KMS-11 (cell line): ENCODE measurements around the gene CD46.
A peak's percentile ranks its signal among the peaks of the same experiment; 100 is the strongest.

Experiments
- H2AFZ ChIP-seq: fragments of 200-600 bp; sonication (generic); 2 replicates; pipeline ENCODE4 v1.6.1; 2016; ENCODE audit warnings: antibody characterized with exemption, mixed run types, low read depth
- H3K27ac ChIP-seq: fragments of 200-600 bp; sonication (generic); 2 replicates; pipeline ENCODE4 v1.6.1; 2016; ENCODE audit warnings: mild to moderate bottlenecking, mixed run types
- H3K27me3 ChIP-seq: fragments of 200-600 bp; sonication (generic); 2 replicates; pipeline ENCODE4 v1.6.1; 2017; ENCODE audit warnings: mild to moderate bottlenecking, low read depth, mixed run types, moderate library complexity; ENCODE audit not compliant: insufficient read depth
- H3K36me3 ChIP-seq: fragments of 200-600 bp; sonication (generic); 2 replicates; pipeline ENCODE4 v1.6.1; 2017; ENCODE audit warnings: mild to moderate bottlenecking, mixed run types; ENCODE audit not compliant: insufficient read depth
- H3K4me1 ChIP-seq: fragments of 200-600 bp; sonication (generic); 2 replicates; pipeline ENCODE4 v1.6.1; 2016; ENCODE audit warnings: mild to moderate bottlenecking, low read depth, mixed run types; ENCODE audit not compliant: poor library complexity, severe bottlenecking
- H3K4me2 ChIP-seq: fragments of 200-600 bp; sonication (generic); 2 replicates; pipeline ENCODE4 v1.7.0; 2016; ENCODE audit warnings: mild to moderate bottlenecking, mixed run types
- H3K4me3 ChIP-seq: fragments of 200-600 bp; sonication (generic); IDR thresholded peaks from 2 replicates; pipeline ENCODE4 v1.6.1; 2017; ENCODE audit warnings: low read depth, low read length, mixed read lengths; ENCODE audit not compliant: insufficient read depth
- H3K79me2 ChIP-seq: fragments of 200-600 bp; sonication (generic); 2 replicates; pipeline ENCODE4 v1.6.1; 2016; ENCODE audit warnings: low read depth, mixed run types; ENCODE audit not compliant: insufficient read depth
- H3K9ac ChIP-seq: fragments of 200-600 bp; sonication (generic); 2 replicates; pipeline ENCODE4 v1.6.1; 2016; ENCODE audit warnings: mild to moderate bottlenecking, mixed run types
- H4K20me1 ChIP-seq: fragments of 200-600 bp; sonication (generic); 2 replicates; pipeline ENCODE4 v1.6.1; 2016; ENCODE audit warnings: mild to moderate bottlenecking, mixed run types; ENCODE audit not compliant: insufficient read depth
- CTCF ChIP-seq: fragments of 200-600 bp; sonication (generic); conservative IDR thresholded peaks from 2 replicates; pipeline ENCODE4 v1.6.1; 2017; ENCODE audit warnings: low read depth, mild to moderate bottlenecking, antibody characterized with exemption, low read length, moderate library complexity, mixed read lengths

CD46 gene

GRCh38 chr1:207752456-207752998, 673 bp downstream of the CD46 start:
- Histone ChIP-seq H4K20me1 (peaks cover 7% of the 10 kb centered on the region; the same call in 1 of the 2 replicates), H3K27me3 (no peaks in the 10 kb centered on the region)

DNA sequence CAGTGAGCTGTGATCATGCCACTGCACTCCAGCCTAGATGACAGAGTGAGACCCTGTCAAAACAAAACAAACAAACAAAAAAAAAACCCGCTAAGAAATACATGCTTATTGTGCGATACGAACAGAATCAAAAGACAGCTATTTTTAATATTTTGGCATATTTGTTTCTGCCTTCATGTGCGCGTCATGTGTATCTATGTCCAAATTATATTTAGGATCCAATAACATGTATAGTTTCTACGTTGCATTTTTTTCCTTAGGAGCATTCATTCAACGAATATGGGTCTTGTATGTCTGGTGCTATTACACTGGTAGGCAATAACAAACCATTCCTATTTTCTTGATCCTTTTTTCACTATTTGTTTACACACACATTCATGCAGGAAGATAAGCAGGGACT, 1.8 kb downstream of the CD46 start:
- no peaks in the 10 kb centered on the region; the same call in 1 of the 2 replicates for H3K36me3 ChIP-seq
- no peak overlapping the region for H2AFZ ChIP-seq
- H3K79me2 ChIP-seq, result peaks cover 55% of the 10 kb centered on the region
- H3K4me3 ChIP-seq, result no peak overlapping the region
- no peak overlapping the region; the same call in 1 of the 2 replicates for H3K27ac ChIP-seq
- TF ChIP-seq CTCF, result no peak
- H3K9ac ChIP-seq, result no peak overlapping the region
- H3K4me2 ChIP-seq, result peak overlapping the region; percentile 81
- peaks cover 43% of the 10 kb centered on the region for H3K4me1 ChIP-seq
- H4K20me1 ChIP-seq, result peaks cover 7% of the 10 kb centered on the region; the same call in 1 of the 2 replicates
- no peaks in the 10 kb centered on the region for H3K27me3 ChIP-seq

More at GRCh38 chr1:207752456-207752998, 673 bp downstream of the CD46 start:
- Histone ChIP-seq H3K4me2 (peak overlapping the region; percentile 81), H3K36me3 (no peaks in the 10 kb centered on the region), H2AFZ (peak overlapping the region; percentile 85), H3K79me2 (peaks cover 55% of the 10 kb centered on the region), H3K9ac (peak overlapping the region; percentile 72), H3K4me1 (peaks cover 43% of the 10 kb centered on the region), H3K27ac (peak overlapping the region; percentile 80), H3K4me3 (peak overlapping the region; percentile 99)
- TF ChIP-seq CTCF, result no peak

DNA sequence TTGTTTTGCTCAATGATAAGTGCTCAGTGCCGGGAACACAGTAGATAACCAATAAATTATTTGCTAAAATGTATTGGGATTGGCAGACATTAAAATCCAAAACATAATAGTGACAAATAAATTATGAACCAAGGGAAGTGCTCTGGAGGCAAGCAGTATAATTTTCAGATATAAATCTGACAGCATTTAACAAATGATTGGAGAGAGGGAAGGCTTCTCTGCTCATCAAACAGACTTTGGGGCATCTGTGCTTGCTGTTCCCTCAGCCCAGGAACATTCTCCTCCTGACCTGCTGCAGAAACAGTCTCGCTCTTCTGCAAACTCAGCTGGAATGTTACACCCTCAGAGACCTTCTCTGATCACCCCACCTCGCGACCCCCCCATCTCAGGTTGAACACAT, 2.2 kb downstream of the CD46 start:
- H3K27me3 ChIP-seq, result no peaks in the 10 kb centered on the region
- peaks cover 7% of the 10 kb centered on the region; the same call in 1 of the 2 replicates for H4K20me1 ChIP-seq
- H3K36me3 ChIP-seq, result no peaks in the 10 kb centered on the region; the same call in 1 of the 2 replicates
- peak overlapping the region; percentile 81 for H3K4me2 ChIP-seq
- peaks cover 43% of the 10 kb centered on the region for H3K4me1 ChIP-seq
- no peak overlapping the region for H3K27ac ChIP-seq
- no peak overlapping the region for H3K4me3 ChIP-seq
- H2AFZ ChIP-seq, result no peak overlapping the region
- H3K79me2 ChIP-seq, result peaks cover 55% of the 10 kb centered on the region
- no peak overlapping the region for H3K9ac ChIP-seq
- TF ChIP-seq CTCF, result no peak

DNA sequence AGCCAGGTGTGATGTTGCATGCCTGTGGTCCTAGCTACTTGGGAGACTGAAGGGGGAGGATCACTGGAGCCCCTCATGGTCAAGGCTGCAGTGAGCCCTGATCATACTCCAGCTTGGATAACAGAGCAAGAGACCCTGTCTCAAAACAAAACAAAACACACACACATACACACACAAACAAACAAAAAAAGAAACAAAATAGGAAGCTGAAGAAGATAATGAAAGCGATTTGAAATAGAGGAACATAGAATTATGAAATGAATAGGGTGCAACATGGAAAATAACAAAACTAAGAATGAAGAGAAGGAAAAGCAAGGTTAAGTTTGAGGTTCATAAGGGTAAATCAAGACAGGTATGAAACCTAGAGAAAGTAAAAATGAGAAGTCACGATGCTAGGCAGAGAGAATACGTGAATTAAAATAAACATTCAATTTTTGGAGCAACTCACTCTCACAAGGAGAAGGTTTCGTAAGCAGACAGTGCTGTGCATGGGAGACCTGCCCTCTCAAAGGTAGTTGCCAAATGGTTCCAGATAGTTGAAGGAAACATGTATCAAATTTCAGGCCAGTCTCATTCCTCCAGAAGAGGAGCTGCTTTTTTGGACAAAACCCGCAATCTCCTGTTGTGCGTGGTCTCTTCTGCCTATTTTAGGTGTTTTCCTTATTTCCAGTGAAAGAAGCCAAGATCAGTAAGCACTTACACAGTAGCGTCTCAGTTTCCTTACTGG, 3.3 kb downstream of the CD46 start:
- peaks cover 55% of the 10 kb centered on the region for H3K79me2 ChIP-seq
- no peak overlapping the region for H2AFZ ChIP-seq
- TF ChIP-seq CTCF, result no peak
- no peak overlapping the region for H3K4me2 ChIP-seq
- H3K36me3 ChIP-seq, result peaks cover 5% of the 10 kb centered on the region; the same call in 1 of the 2 replicates
- H3K4me3 ChIP-seq, result no peak overlapping the region
- no peak overlapping the region for H3K9ac ChIP-seq
- no peak overlapping the region for H3K27ac ChIP-seq
- peaks cover 43% of the 10 kb centered on the region for H3K4me1 ChIP-seq
- peaks cover 7% of the 10 kb centered on the region; the same call in 1 of the 2 replicates for H4K20me1 ChIP-seq
- H3K27me3 ChIP-seq, result no peaks in the 10 kb centered on the region
